Left forelimb (tissue), 1 donor: ENCODE results near the gene ZBTB49.

Experiments
- DNase-seq: peaks from one replicate; pipeline ENCODE4 v3.0.0-alpha.2; 2018; ENCODE audit warnings: low spot score

Gene ZBTB49

DNA sequence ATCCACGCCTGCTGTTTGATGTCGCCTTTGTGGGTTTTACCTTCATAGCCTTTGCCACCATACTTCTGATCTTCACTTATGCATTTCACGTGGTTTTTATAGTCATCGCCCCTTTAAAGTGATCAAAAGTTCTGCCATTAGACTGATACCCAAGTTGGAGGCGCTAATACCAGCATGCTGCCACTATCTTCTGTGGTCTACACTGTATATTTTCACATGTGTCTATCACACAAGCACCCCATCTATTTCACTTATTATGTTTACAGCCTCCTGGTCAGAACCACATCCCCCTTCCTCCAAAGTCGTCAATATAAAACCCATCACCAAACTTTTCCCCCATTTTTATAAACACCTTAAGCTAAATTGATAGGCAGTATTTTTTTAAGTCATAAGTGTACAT, 8.3 kb upstream of the ZBTB49 start:
- DNase-seq, result no peak

DNA sequence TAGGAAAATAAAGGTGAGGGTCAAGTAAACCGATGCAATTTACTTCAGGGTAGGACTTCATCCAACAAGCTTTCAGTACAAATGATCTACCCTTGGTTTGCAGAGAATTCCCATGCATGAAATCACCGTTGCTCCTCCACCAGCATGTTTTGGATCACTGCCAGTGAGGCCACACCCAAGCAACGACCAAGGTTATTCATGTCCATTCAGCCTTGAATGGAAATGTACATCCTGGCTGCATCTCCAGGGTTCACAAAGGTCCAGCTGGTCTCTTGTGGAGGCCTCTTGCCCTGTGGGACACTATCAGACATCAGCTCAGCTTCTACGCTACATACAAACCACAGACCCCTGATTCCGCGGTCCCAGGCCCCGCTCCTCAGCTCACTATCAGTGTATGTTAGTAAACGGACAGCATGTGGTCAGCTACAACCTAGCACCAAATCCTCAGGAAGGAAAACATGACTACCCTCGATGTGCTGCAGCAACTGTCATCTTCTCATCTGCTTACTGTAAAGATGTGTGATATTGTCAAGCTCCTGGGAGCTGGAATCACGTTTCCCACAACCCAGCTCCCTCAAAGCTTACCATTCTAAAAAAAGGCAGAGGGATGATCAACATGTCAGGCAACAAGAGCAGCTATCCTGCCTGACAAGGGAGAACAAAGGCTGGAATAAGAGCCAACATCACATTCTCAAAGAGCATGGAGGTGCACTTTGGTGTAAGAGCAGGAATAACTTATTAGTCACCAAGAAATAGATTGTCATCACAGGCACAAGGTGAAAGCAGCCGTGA, 5.0 kb upstream of the ZBTB49 start:
- DNase-seq, result no peak

DNA sequence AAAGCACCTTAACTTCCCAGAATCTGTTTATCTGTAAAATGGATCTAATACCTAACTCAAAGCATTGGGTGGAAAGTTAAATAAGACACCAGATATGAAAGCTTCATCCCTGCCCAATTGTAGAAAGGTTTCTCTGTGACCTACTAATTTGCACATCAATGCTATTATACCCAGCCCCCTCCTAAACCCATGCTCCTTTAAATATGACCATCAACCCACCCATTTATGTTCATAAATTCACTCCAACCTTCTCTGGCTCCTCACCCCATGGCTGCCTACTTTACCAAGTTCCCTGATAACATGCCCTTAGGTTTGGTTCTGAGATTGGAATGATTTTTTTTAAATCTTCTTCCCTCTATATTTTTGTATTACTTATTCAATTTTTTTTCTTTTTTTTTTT, 2.0 kb upstream of the ZBTB49 start:
- DNase-seq, result no peak

DNA sequence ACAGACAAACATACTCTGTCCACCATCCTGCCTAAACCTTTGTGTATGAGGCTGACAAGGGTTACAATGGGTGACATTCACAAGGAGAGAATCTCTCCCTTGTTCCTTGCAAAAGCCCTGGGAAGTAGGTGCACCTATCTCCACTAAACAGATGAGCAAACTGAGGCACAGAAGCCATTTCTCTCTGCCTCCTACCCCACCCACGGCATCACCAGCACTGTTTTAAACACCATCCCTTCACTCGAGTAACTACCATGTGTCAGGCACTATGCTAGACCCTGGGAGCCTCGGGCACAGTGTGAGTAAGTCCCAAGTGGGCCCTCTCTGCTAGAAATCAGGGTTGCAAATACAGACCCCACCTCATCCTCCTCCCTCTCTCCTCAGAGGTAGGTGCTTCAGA, 996 bp upstream of the ZBTB49 start:
- no peak for DNase-seq

DNA sequence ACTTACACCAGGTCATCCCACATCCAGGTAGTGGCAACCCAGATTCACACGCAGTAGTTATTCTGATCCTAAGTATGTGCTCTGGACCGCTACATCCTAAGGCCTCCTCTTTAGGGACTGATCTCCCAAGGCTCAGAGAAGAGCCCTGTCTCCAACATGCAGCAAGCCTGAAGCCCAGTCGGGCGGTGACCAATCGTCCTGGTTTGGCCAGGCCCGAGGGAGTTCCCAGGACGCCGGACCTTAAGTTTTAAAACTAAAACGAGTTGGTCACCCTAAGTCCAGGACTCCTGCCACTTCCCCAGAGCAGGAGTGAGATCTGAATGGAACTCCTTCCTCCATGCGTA, 482 bp upstream of the ZBTB49 start:
- no peak for DNase-seq

DNA sequence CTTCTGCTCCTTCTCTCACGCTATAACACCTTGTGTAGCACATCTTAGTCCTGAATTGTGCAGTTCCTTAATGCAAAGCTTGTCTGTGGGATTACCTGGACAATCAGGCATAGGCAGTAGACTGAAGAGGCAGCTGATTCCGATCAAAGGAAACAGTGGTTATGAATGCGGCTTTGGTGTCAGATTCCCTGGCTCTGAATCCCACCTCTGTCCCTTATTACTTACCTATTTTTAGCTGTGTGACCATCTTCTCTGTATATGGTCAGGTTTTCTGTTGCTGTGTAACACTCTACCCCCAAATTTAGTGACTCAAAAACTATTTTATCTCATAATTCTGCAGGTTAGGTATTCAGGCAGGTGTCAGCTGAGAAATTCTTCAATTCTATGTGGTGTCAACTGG, 3.2 kb downstream of the ZBTB49 start:
- DNase-seq, result no peak

DNA sequence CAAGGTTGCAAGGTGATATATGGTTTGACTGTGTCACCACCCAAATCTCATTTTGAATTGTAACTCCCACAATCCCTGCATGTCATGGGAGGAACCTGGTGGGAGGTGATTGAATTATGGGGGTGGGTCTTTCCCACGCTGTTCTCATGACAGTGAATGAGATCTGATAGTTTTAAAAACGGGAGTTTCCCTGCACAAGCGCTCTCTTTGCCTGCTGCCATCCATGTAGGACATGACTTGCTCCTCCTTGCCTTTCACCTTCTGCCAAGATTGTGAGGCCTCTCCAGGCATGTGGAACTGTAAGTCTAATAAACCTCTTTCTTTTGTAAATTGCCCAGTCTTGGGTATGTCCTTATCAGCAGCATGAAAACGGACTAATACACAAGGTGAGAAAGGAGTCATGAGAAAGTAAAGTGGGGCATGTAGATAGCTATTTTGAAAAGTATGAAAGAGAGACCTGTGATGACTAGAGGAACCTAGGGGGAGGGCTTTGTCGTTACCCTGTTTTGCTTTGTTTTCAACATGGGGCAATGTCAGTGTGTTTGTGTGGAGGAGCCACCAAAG, 6.3 kb downstream of the ZBTB49 start:
- no peak for DNase-seq

DNA sequence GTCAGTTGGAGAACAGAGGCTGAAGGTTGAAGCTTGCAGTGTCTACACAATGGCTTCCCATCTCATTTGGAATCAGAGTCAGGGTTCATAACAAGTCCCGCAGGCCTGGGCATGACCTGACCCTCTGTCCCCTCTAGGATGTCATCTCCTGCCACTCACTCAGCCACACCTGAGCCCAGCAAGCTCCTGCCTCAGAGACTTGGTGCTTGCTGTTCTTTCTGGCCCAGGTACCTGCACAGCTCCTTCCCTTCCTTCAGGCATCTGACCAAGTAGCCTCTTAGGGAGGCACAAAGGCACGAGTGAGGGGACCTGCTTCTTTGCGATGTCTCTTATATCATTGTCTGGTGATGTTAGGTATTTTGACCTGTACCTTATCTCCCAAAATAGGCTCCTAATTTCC, 9.0 kb downstream of the ZBTB49 start:
- no peak for DNase-seq

DNA sequence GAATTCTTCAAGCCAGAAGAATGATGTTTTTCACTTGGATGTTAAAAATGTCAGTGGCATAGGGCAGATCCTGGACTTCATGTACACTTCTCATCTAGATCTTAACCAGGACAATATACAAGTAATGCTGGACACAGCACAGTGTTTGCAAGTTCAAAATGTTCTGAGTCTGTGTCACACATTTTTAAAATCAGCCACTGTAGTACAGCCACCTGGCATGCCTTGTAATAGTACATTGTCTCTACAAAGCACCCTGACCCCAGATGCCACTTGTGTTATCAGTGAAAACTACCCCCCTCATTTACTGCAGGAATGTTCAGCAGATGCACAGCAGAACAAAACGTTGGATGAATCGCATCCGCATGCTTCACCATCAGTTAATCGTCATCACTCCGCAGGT, 11.9 kb downstream of the ZBTB49 start:
- no peak for DNase-seq

DNA sequence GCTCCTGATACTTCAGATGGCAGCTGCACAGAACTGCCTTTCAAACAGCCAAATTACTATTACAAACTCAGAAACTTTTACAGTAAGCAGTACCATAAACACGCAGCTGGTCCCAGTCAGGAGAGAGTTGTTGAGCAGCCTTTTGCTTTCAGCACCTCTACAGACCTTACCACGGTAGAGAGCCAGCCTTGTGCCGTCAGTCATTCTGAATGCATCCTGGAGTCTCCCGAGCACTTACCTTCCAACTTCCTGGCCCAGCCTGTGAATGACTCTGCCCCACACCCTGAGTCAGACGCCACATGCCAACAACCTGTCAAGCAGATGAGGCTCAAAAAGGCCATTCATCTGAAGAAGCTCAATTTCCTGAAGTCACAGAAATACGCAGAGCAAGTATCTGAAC, 12.4 kb downstream of the ZBTB49 start:
- no peak for DNase-seq

DNA sequence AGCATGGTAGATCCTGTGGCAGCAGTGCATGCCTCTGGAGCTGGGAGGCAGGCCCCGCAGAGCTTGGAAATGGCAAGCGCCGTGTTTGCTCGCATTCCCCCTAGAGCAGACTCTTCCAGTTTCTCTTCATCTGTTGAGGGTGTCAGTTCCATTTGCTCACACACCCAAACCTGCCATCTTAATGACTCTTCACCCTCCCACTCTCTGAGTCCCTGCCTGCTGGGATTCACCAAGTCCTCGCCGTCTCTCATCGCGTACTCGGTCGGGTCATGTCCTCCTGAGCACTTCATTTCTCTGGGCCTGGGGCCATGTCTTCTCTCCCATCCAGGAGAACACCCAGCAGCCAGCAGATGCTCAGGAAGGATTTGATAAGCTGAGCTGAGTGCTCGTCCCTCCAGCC, 16.9 kb downstream of the ZBTB49 start:
- DNase-seq, result no peak

DNA sequence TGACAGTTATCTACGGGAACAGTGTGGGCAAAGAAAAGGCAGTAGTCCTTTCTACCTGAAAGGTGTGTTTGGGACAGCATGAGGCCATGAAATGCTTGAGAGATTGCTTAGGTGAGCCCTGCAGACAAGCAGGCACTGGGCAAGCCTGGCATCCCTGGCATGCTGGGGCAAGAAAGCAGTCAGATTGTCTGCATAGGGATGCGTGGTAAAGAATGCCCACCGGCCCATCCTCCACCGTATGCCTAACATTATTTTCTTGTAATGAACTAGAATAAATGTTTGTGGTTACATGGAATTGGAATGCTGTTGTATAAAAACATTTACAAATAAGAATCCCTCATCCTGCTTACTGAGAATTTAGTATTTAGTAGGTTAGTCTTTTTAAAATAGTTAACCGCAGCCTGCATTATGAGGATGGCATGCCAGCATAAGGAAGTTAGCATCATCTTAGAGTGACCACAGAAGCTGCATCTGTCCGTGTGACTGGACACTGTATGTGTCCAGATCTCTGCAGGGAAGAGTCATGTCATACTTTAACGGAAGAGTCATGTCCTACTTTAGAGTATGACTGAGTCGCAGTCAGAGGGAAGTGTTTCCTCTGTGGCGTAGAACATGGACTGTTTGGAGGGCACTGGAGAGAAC, 18.9 kb downstream of the ZBTB49 start:
- no peak for DNase-seq

DNA sequence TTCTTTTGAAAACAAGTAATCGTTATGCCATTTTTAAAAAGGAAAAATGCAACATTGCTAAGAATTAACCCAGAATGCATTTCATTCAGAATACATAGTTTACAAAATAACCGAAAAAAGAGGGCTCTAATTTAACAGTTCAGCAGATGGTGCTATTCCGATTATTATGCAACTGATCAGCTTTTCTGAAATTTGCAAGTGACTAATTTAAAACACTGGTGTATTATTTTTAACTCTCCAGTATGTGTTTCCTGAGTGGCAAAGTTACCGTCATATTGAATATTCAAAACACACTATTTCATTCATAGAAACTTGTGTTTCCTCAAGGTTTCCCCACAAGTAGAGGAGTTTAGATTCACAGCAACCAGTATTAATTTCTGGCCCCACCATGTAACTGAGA, 21.1 kb downstream of the ZBTB49 start:
- no peak for DNase-seq

DNA sequence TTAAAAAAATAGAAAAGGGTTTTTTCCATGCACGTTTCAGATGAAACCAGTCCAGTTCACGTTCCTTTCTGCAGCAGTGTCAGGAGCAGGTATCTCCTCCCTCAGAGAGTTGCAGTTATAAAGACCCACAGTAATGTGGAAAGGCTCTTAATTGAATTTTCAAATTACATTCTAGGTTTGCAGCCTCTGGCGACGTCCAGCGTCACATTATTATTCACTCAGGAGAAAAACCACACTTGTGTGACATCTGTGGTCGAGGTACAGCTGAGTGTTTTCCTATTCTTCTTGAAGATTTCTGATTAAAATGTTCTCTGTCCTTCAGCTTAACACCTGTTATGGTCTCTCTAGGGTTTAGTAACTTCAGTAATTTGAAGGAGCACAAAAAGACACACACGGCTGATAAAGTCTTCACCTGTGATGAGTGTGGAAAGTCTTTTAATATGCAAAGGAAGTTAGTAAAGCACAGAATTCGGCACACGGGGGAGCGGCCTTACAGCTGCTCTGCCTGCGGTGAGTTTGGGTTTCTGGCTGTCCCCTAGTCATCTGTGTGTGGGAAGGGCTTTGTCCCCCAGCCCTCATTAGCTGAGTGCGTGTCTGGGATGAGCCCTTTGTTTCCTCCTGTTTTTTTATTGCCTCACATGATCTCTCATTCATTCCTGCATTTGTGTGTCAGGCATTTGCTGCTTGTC, 25.6 kb downstream of the ZBTB49 start:
- DNase-seq, result no peak

DNA sequence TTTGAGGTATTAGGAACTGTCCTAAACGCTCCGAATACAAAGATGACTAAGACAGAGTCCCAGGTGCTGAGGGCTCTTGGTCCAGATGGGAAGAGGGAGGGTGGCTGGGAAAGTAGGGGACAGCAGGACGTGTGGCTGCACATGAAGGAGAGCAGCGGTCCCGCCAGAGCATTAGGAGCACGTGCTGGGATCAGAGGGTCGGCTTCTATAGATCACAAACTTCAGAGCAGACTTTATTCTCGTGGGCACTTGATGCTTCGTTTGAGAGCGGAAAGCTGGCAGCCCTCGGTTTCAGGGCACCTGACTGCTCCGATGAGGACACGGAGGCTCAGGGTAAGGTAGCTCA, 26.1 kb downstream of the ZBTB49 start:
- no peak for DNase-seq

DNA sequence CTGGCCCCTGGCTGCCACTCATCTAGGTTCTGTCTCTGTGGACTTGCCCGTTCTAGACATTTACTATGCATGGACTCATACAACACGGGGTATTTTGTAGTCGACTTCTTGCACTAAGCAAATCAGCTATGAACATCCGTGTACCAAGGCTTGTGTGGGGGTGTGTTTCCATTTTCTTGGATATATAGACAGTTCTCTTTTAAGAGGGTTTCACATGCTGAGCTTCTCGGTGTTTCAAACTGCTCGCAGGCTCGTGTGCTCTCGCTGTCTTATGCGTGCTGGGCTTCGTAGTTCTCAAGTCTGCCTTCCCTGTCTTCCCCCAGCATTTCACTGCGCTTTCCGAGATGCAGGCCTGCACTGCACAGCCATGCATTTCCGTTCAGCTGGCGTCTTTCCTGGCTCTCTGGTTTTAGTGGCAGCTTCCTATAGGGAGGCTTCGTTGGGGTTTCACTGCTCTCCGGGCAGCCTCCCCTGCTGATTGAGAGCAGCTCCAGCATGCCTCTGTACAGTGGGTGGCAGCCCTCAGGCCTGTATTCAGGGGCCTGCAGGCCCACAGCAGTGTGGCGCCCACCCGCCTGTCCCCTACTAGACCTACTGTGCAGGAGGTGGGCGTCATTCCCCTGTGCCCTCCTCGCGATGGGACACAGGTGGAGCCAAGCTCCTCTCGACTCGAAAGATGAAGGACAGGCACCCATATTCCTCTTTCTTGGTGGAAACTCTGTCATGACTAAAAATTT, 27.6 kb downstream of the ZBTB49 start:
- DNase-seq, result no peak

DNA sequence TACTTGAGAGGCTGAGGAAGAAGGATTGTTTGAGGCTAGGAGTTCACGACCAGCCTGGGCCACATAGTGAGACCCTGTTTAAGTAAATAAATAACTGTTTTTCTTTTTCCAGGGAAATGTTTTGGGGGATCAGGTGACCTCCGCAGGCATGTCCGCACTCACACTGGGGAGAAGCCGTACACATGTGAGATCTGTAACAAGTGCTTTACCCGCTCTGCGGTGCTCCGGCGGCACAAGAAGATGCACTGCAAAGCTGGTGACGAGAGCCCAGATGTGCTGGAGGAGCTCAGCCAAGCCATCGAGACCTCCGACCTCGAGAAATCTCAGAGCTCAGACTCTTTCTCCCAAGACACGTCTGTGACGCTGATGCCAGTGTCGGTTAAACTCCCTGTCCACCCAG, 30.5 kb downstream of the ZBTB49 start:
- DNase-seq, result no peak

DNA sequence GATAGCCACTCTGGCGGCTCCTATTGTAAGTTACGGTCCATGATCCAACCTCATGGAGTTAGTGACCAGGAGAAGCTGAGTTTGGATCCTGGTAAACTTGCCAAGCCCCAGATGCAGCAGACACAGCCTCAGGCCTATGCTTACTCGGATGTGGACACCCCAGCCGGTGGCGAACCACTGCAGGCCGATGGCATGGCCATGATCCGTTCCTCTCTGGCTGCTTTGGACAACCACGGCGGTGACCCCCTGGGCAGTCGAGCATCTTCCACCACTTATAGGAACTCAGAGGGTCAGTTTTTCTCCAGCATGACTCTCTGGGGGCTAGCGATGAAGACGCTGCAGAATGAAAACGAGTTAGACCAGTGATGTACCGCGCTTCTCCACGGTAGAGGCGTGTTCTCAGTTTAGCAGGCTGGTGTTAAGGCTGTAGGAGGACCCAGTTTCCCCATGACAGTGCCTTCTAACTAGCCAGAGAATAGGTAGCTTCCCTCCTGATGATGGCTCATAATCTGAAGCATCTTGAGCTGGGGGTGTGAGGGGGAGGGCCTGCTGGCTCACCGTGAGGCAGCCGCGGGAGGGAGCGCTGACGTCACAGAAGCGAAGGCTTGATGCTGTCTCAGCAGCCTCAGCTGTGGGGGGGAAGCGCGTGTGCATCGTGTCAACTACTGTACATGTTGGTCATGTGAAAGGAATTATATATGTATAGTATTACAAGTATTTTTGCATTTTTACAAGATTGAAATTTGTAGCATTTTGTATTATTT, 31.1 kb downstream of the ZBTB49 start:
- DNase-seq, result no peak

DNA sequence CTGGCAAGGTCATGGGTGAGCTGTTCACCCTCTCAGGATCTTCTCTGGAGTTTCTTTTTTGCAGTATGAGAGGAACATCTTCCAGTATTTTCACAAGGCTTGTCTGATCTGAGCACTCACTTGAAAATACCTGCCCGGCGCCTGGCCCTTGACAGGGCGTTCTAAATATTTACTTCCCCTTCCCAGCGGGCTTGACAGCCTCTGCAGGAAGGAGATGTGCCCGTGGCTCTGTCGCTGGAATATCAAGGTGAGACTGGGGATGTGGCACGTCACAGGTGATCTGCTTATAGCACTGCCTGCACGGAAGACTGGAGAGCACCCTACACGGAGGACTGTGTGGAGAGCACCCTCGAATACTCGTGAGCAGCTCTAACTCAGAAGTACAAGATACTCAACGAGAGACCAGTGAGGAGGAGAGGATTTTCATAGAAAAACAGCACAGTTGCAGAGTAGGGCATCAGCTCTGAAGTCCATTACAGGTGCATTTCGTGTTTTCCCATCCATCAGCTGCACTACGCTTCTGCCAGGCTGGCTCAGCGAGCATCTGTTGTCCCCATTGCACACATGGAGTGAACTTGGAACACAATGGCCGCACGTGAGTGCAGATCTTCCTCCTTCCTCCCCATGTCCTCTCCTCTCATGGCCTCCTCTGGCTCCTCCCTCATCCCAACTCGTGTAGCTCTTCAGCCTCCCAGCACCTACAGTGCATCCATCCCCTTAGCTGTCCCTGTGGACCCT, 32.1 kb downstream of the ZBTB49 start:
- DNase-seq, result no peak

DNA sequence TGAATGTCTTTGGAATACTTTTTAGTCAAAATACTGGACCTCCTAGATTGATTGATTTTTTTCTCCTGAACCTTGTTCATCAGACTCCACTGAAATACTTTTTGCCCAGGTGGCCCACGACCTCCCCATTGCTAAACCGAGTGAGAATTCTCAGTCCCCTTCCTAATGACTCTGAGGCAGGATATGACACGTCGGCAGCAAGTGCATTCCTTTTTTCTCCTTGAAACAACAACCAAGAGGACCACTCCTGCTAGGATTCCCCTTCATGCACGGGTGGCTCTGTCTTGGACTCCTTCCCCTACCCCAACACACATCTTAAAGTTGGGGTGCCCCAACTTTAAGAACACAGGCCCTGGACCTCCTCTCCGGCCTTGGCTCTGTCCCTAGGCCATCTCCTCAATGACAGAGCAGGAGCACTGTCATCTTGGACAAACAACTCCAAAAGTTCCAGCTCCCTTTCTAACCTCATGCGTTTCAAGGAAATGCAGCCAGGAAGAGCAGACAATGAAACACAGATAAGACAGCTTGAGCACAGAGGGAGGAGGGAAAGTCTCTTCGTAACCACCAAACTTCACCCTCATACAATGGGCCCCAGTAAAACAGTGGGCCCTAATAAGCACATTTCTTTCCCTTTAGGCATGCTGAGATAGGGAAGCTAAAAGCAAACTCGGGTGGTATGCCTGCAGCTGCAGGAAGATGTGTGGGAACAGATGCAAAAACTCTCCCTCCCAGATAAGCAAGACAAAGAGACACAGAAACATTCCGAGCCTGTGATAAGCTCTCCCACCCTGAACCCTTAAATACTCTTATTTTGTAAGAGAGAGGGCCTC, 33.9 kb downstream of the ZBTB49 start:
- no peak for DNase-seq
